ENCODE measurements around the gene CNTROB. TPM values are rescaled to one million over a fixed set of nuclear protein-coding genes. Genes with fewer than 3 reads are reported as not detected.

Gene CNTROB
- total RNA-seq, 1 experiment from 2014 or later: 62.3 TPM

DNA sequence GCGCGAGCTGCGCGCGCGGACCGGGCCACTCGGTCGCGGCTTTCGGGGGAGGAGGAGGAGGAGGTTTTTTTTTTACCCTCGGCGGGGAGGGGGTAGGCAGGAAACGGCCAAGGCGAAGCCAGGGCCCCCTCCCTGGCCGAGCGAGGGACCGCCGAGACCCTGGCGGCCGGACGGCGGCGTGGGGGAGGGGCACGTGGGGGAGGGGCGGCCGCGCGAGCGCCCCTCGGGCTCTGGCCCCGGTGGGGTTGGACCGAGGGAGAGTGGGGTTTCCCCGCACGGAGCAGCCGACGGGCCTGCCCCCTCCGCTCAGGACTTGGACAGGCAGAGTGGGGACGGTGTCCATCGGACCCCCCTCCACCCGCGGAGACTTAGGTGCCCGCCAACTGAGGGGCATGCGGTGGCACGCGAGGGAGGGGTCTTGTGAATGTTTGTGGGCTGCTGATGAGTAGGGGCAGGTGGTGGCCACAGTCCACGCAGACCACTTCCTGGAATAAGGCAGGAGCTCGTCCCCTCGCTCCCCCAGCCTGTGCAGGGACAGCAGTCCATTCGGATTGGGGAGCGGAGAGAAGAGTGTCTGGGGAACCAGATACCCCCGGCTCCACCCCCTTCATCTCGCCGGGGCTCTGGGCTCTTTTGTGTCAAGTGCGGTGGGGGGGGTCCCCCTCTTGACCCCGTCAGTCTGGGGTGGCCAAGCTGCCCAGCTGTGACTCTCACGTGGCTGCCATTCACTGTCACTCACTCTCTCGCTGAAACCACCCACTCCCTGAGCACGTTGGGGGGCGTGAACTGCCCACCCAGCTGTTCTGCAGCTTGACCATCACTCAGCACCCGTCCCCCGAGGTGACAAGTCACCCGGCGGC is 46.4 kb upstream of the CNTROB start:
- intact Hi-C loops (cut with micrococcal nuclease; ENCODE audit: unreplicated experiment): loop anchor here (5.0 to 10.0 kb wide), 2 partner anchors 47 to 301 kb away; partner anchors contain the start of genes CNTROB, MPDU1 and TRAPPC1
- no peaks in the 10 kb centered on the region; the same call in 1 of the 2 replicates for H3K36me3 ChIP-seq (ENCODE audit: low read depth)
- H3K79me2 ChIP-seq (ENCODE audit: low read depth): peaks cover 38% of the 10 kb centered on the region
- peak overlapping the region; percentile 99 for H3K4me2 ChIP-seq
- H3K27ac ChIP-seq: peak overlapping the region; percentile 66
- H3K4me3 ChIP-seq: peak overlapping the region; percentile 84
- H3K9me2 ChIP-seq (ENCODE audit: insufficient read depth): no peaks in the 10 kb centered on the region
- BruUV-seq (replicated peaks): no TSS peak
- H3K4me1 ChIP-seq (replicated peaks; ENCODE audit: insufficient read depth): peaks cover 27% of the 10 kb centered on the region
- TF ChIP-seq, protein P1, sequence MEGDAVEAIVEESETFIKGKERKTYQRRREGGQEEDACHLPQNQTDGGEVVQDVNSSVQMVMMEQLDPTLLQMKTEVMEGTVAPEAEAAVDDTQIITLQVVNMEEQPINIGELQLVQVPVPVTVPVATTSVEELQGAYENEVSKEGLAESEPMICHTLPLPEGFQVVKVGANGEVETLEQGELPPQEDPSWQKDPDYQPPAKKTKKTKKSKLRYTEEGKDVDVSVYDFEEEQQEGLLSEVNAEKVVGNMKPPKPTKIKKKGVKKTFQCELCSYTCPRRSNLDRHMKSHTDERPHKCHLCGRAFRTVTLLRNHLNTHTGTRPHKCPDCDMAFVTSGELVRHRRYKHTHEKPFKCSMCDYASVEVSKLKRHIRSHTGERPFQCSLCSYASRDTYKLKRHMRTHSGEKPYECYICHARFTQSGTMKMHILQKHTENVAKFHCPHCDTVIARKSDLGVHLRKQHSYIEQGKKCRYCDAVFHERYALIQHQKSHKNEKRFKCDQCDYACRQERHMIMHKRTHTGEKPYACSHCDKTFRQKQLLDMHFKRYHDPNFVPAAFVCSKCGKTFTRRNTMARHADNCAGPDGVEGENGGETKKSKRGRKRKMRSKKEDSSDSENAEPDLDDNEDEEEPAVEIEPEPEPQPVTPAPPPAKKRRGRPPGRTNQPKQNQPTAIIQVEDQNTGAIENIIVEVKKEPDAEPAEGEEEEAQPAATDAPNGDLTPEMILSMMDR (conservative IDR thresholded peaks at IDR 0.05): no peak
- no peak for TF ChIP-seq EZH2 (IDR thresholded peaks at IDR 0.05; ENCODE audit: low read depth)
- H3F3A ChIP-seq (ENCODE audit: insufficient read depth, low read depth): peaks cover 30% of the 10 kb centered on the region
- H4K20me1 ChIP-seq (ENCODE audit: insufficient read depth): peaks cover 4% of the 10 kb centered on the region; the same call in 1 of the 2 replicates
- no peaks in the 10 kb centered on the region for H3K9me3 ChIP-seq (ENCODE audit: insufficient read depth, low read depth)
- DNase-seq: peak in 1 of 2 experiments; percentile 68
- CTCF ChIA-PET: no interaction called here
- H3K27me3 ChIP-seq (ENCODE audit: insufficient read depth, low read depth): no peaks in the 10 kb centered on the region
- H2AFZ ChIP-seq: no peak overlapping the region
- POLR2A ChIA-PET (ENCODE audit: unreplicated experiment): interaction anchor here (0.6 kb wide), 1 partner anchor 173 kb away, joined by 7 read pairs; no protein-coding TSS in a partner anchor

DNA sequence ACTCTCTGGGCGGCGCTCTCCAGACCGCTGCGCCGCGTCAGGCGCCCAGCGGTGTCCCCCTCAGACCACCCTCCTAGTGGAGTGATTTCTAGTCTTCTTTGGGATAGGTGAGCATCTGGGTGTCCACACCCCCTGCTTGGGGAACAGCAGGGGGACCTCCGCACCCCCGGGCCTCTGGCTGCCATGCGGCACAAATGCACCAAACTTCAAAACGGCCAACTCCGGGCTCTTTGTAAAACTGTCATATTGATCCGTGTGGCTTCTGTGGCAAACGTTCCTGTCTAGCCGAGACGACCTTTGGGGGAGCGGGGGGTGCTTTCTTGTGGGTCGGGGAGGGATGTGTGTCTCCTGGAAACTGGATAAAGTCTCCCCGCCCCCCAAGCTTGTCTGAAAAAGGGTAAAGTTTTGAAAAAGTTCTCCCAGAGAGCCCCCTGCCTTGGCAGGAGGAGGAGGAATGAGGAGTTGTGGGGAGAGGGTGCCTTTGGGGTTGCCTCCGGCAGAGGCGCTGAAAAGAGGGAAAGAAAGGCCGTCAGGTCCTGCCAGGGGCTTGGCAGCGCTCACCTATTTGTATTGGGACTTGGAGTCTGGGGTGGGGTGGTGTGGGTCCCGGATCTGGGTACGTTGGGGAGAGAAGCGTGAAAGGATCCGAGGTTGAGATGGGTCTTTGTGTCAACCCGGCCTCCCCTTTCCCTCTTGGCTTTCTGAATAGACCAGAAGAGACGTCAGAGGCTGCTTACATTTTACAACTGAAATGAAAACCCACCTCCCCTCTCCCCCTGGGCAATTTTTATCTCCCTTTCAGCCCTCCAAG is 45.6 kb upstream of the CNTROB start:
- Histone ChIP-seq H3K4me2 (peak overlapping the region; percentile 99), H3K27ac (peak overlapping the region; percentile 66), H2AFZ (peak overlapping the region; percentile 26; the same call in 1 of the 2 replicates), H3K36me3 (ENCODE audit: low read depth) (no peaks in the 10 kb centered on the region; the same call in 1 of the 2 replicates), H3F3A (ENCODE audit: insufficient read depth, low read depth) (peaks cover 30% of the 10 kb centered on the region), H3K9me3 (ENCODE audit: insufficient read depth, low read depth) (no peaks in the 10 kb centered on the region), H4K20me1 (ENCODE audit: insufficient read depth) (peaks cover 4% of the 10 kb centered on the region; the same call in 1 of the 2 replicates), H3K27me3 (ENCODE audit: insufficient read depth, low read depth) (no peaks in the 10 kb centered on the region), H3K79me2 (ENCODE audit: low read depth) (peaks cover 38% of the 10 kb centered on the region), H3K4me1 (replicated peaks; ENCODE audit: insufficient read depth) (peaks cover 27% of the 10 kb centered on the region), H3K4me3 (peak overlapping the region; percentile 84), H3K9me2 (ENCODE audit: insufficient read depth) (no peaks in the 10 kb centered on the region)
- CTCF ChIA-PET: no interaction called here
- TF ChIP-seq, protein P1 (conservative IDR thresholded peaks at IDR 0.05): no peak
- no peak for TF ChIP-seq EZH2 (IDR thresholded peaks at IDR 0.05; ENCODE audit: low read depth)
- intact Hi-C loops (cut with micrococcal nuclease; ENCODE audit: unreplicated experiment): loop anchor here (1.0 to 10.0 kb wide), 4 partner anchors 27 to 302 kb away; partner anchors contain the start of genes CNTROB, MPDU1, NAA38 and TRAPPC1
- POLR2A ChIA-PET (ENCODE audit: unreplicated experiment): interaction anchor here (0.7 kb wide), 1 partner anchor 30 kb away, joined by 3 read pairs; no protein-coding TSS in a partner anchor
- DNase-seq: peak in 1 of 2 experiments; percentile 30
- TSS peak; percentile 21 for BruUV-seq (replicated peaks)

DNA sequence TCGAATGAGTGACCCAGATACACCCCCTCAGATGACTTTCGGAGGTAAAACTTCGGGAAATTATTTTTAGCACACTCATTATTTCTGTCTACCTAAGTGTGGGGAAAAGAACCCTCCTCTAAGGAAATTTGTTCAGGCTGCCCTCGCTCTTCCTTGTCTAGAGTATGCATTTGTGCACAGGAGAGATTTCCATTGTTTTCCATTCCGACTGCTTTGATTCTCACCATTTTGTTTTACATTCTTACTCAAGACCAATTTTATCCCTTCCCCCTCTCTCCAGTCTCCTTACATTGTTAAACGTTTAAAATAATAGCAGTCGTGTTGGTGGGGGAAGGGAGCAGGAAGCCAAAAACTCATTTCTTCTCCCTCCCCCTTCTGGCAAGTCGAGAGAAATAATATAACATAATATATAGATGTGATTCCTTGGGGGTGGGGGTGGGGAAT is 44.9 kb upstream of the CNTROB start:
- no peaks in the 10 kb centered on the region; the same call in 1 of the 2 replicates for H3K36me3 ChIP-seq (ENCODE audit: low read depth)
- H4K20me1 ChIP-seq (ENCODE audit: insufficient read depth): peaks cover 4% of the 10 kb centered on the region; the same call in 1 of the 2 replicates
- CTCF ChIA-PET: no interaction called here
- POLR2A ChIA-PET (ENCODE audit: unreplicated experiment): interaction anchor here (0.7 kb wide), 1 partner anchor 30 kb away, joined by 3 read pairs; no protein-coding TSS in a partner anchor
- no peaks in the 10 kb centered on the region for H3K27me3 ChIP-seq (ENCODE audit: insufficient read depth, low read depth)
- H3K9me2 ChIP-seq (ENCODE audit: insufficient read depth): no peaks in the 10 kb centered on the region
- peaks cover 30% of the 10 kb centered on the region for H3F3A ChIP-seq (ENCODE audit: insufficient read depth, low read depth)
- TF ChIP-seq, protein P1 (conservative IDR thresholded peaks at IDR 0.05): no peak; the same call in 1 of the 2 replicates
- TF ChIP-seq EZH2 (IDR thresholded peaks at IDR 0.05; ENCODE audit: low read depth): no peak
- peaks cover 27% of the 10 kb centered on the region for H3K4me1 ChIP-seq (replicated peaks; ENCODE audit: insufficient read depth)
- no TSS peak for BruUV-seq (replicated peaks)
- peak overlapping the region; percentile 84 for H3K4me3 ChIP-seq
- no peak for DNase-seq
- H3K4me2 ChIP-seq: peak overlapping the region; percentile 99
- H3K27ac ChIP-seq: peak overlapping the region; percentile 66
- peaks cover 38% of the 10 kb centered on the region for H3K79me2 ChIP-seq (ENCODE audit: low read depth)
- peak overlapping the region; percentile 26; the same call in 1 of the 2 replicates for H2AFZ ChIP-seq
- H3K9me3 ChIP-seq (ENCODE audit: insufficient read depth, low read depth): no peaks in the 10 kb centered on the region
- intact Hi-C loops (cut with micrococcal nuclease; ENCODE audit: unreplicated experiment): loop anchor here (1.0 to 10.0 kb wide), 4 partner anchors 26 to 302 kb away; partner anchors contain the start of genes CNTROB, MPDU1, NAA38 and TRAPPC1
